Measurements from ENCODE around the gene MEAF6.

Gene MEAF6

DNA sequence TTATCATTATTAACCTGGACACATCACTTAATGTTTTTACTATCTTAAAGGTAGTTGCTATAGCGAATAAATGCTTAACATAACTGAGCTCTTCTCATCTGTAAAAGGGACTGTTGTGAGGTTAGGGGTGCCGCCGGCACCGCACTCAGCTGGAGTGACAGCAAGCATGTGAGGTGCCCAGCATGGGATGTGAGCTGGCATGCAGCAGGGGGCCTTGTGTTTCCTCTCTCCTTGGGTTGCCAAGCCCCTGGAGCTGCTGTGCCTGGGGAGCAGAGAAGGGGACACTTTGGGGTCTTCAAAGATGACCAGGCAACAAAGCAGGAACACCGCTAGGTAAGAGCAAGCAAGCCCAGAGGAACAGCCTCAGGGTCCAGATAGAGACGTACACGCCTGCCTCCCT, 42.3 kb downstream of the MEAF6 start:
- no peak for DNase-seq

- peak; percentile 90 for DNase-seq
These were observed 43.0 kb downstream of the MEAF6 start for GRCh38 chr1:37471345-37472231.

DNA sequence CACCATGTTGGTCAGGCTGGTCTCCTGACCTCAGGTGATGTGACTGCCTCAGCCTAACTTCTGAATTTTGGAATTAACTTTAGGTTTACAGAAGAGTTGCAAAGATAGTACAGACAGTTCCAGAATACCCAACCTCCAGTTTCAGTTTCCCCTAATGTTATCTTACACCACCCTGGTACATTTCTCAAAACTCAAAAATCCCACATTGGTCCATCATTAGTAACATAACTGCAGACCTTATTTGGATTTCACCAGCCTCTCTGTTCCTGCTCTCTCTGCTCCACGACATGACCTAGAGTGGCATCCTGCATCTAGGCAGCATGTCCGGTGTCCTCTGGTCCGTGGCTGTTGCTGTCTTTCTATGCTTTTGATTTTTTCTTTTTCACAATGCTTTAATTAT, 45.2 kb downstream of the MEAF6 start:
- DNase-seq, result no peak

DNA sequence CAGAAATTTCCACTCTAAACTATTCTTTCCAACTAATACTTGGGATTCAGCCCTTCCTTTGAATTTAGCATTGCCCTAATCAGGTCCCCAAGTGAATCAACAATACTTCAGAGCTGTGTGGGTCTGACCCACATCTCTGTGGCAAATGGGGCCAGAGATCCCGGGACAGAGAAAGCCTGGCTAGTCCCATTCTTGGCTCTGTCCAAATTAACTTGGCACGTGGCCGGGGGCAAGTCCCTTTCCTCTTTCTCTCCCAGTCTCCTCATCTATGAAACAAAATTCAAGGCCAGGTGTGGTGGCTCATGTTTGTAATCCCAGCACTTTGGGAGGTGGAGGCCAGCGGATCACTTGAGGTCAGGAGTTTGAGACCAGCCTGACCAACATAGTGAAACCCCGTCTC, 46.5 kb downstream of the MEAF6 start:
- no peak for DNase-seq

DNA sequence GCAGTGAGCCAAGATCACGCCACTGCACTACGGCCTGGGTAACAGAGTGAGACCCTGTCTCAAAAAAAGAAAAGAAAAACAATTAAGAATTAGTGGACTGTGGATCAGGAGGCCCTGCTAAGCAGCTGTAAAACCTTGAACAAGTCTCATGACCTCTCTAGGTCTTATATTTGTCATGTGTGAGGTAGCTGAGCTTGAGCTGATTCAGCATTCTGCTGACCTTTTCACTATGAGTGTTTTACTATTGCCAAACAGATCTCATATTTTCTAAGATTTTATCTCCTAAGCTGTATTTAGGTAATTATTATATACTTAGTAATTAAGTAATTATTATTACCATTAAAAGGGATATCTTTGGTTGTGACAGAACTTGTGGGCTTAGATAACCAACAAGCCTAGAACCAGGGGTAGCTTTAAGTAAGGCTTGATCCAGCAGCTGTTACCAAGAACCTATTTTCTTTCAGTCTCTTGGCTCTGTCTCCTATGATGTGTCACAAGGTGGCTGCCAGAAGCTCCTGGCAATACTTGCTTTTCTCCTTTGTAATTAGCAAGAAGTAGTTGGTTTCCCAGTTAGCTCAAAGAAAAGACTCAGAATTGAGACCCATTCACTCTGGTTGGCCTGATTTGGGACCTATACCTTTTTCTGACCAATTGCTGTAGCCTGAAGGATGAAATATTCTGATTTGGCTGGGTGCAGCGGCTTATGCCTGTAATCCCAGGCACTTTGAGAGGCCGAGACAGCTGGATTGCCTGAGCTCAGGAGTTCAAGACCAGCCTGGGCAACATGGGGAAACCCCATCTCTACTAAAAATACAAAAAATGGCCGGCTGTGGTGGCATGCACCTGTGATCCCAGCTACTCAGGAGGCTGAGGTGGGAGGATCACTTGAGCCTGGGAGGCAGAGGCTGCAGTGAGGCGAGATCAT, 48.7 kb downstream of the MEAF6 start:
- peak; percentile 81 for DNase-seq

DNA sequence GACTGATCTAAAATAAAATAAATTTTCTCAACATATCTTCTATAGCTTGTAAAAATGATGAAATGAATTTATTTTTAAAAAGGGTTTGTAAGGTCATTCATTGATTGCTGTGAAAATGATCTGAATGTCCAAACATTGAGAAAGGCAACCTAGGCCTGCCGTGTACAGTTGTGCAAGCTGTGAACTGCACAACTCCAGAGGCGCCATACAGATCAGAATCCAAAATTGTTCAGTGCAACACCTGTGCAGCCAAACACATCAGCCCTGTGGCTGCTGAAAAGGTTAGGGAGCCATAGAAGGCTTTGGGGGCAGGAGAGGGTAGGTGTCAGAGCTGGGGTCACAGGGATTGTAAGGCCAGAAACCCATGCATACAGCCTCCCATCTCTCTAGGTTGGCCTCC, 50.1 kb downstream of the MEAF6 start:
- no peak for DNase-seq

GRCh38 chr1:37461698-37462436, 52.7 kb downstream of the MEAF6 start:
- DNase-seq, result no peak

GRCh38 chr1:37458551-37458950, 56.0 kb downstream of the MEAF6 start:
- DNase-seq, result no peak

DNA sequence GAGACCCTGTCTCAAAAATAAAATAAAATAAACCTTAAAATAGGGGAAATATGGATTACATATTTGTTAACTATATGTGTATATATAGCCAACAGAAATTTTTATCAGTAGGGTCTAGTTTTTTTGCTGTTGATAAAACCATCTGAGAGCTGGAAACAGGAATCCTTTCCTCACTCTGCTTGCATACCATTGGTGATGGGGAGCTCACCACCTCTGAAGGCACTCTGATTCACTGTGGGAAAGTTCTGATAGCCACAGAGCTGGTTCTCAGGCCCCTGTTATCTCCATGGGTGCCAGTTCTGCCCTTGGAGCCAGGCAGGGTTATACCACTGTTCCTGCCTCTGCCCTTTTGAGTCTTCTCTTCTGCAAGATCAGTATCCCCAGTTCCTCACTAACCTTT, 58.0 kb downstream of the MEAF6 start:
- no peak for DNase-seq

DNA sequence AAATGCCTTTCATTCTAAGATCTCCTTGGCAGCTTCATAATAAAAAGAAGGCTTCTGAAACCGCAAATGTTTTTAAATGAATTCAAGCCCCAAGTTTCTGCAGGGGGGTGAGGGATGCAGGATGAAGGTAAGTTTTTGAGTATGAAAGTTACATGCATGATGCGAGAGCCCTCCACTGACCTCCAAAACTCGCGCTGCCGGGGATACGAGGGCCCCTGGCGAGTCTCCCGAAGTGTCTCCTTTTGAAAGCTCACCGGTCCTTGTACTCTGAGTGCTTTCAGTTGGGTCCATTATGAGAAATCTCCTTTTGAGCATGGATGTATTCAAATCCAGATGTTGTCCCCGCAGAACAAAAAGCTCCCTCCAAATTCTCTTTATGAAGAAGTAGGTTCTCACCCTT, 59.0 kb downstream of the MEAF6 start:
- DNase-seq, result no peak

GRCh38 chr1:37453647-37454046, 60.9 kb downstream of the MEAF6 start:
- DNase-seq, result no peak

GRCh38 chr1:37452416-37452815, 62.1 kb downstream of the MEAF6 start:
- DNase-seq, result no peak

DNA sequence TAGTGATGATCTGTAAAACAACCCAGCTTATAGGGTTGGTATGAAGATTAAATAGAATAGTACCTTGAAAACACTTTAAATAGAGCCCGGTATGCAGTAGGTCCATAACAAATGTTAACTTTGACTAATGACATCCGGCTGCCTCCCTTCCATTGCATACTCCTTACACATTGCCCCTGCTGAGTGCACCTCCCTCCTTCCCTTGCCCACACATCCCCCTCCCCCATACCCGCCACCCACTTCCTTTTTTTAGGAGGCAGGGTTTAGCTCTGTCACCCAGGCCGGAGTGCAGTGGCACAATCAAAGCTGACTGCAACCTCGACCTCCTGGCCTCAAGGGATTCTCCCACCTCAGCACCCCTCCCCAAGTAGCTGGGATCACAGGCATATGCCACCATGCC, 64.6 kb downstream of the MEAF6 start:
- DNase-seq, result no peak

GRCh38 chr1:37448691-37449417, 65.7 kb downstream of the MEAF6 start:
- no peak for DNase-seq

- no peak for DNase-seq
These were observed 66.4 kb downstream of the MEAF6 start for GRCh38 chr1:37448185-37448584.

GRCh38 chr1:37446874-37447273, 67.7 kb downstream of the MEAF6 start:
- DNase-seq, result no peak

DNA sequence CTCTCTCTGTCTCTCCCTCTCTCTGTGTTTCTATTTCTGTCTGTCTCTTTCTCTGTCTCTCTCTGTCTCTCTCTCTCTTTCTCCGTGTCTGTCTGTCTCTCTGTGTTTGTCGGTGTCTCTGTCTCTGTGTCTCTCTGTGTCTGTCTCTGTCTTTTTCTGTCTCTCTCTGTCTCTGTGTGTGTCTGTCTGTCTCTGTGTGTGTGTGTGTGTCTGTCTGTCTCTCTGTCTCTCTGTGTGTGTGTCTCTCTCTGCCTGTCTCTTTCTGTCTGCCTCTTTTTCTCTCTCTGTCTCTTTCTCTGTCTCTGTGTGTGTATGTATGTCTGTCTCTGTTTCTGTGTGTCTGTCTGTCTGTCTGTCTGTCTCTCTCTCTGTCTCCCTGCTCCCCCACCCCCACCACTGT, 71.9 kb downstream of the MEAF6 start:
- no peak for DNase-seq
